Measurements from ENCODE around the gene FAM210A.

DNA sequence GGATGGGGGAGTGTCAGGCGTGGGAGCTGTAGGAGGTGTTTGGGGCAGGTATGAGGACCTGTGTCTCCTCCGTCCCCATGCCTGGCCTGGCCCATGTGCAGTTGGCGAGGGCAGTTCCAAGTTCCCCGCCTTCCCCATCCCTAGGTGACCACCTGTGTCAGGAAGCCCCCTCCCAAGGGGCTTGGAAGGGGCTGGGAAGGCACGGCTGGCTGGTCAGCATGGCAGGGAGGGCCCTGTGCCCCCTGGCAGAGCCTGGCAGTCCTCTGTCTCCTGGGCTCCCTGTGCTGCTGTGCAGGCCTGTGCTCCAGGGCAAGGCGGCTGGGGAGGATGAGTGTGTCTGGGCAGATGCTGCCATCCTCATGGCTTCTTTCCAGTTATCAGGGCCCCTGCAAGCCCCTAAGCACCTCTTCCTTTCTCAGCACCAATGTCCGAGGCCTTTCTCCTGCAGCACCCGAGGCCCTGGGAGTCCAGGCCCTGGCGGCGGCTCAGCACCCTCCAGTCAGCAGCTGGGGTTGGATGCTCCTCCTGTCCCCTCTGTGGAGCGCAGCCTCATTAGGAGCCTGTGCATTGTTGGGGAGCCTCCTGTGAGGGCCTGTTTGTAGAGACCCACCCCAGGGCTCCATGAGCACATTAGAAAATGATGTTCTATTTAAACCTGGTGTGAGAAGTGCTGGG is 101.7 kb downstream of the FAM210A start:
- TF ChIP-seq POLR2A (IDR thresholded peaks at IDR 0.05), result no peak
- TF ChIP-seq, protein P1, sequence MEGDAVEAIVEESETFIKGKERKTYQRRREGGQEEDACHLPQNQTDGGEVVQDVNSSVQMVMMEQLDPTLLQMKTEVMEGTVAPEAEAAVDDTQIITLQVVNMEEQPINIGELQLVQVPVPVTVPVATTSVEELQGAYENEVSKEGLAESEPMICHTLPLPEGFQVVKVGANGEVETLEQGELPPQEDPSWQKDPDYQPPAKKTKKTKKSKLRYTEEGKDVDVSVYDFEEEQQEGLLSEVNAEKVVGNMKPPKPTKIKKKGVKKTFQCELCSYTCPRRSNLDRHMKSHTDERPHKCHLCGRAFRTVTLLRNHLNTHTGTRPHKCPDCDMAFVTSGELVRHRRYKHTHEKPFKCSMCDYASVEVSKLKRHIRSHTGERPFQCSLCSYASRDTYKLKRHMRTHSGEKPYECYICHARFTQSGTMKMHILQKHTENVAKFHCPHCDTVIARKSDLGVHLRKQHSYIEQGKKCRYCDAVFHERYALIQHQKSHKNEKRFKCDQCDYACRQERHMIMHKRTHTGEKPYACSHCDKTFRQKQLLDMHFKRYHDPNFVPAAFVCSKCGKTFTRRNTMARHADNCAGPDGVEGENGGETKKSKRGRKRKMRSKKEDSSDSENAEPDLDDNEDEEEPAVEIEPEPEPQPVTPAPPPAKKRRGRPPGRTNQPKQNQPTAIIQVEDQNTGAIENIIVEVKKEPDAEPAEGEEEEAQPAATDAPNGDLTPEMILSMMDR (IDR thresholded peaks at IDR 0.05), result no peak

All from esophagus squamous epithelium (tissue), 4 donors.